ENCODE data around the gene ARHGAP15.

The ARHGAP15 gene

GRCh38 chr2:143736904-143737303 is 607.7 kb downstream of the ARHGAP15 start:
- H3K4me3 ChIP-seq (ENCODE audit: low read depth, low read length): no peak overlapping the region
- H3K27ac ChIP-seq: no peak overlapping the region
- no peaks in the 10 kb centered on the region for H3K27me3 ChIP-seq (ENCODE audit: insufficient read depth, low read depth, severe bottlenecking)
- H3K36me3 ChIP-seq: no peaks in the 10 kb centered on the region
- TF ChIP-seq CTCF (IDR thresholded peaks at IDR 0.05; ENCODE audit: low read depth, low read length): no peak
- no peak for DNase-seq
- H3K9me3 ChIP-seq (ENCODE audit: severe bottlenecking): no peaks in the 10 kb centered on the region

- no peaks in the 10 kb centered on the region for H3K9me3 ChIP-seq (ENCODE audit: severe bottlenecking)
- no peaks in the 10 kb centered on the region for H3K27me3 ChIP-seq (ENCODE audit: insufficient read depth, low read depth, severe bottlenecking)
- DNase-seq: no peak
- H3K4me3 ChIP-seq (ENCODE audit: low read depth, low read length): no peak overlapping the region
- no peak for TF ChIP-seq CTCF (IDR thresholded peaks at IDR 0.05; ENCODE audit: low read depth, low read length)
- no peaks in the 10 kb centered on the region for H3K36me3 ChIP-seq
- H3K27ac ChIP-seq: no peak overlapping the region
These were observed 611.2 kb downstream of the ARHGAP15 start for GRCh38 chr2:143740431-143740830.

- no peak for TF ChIP-seq CTCF (IDR thresholded peaks at IDR 0.05; ENCODE audit: low read depth, low read length)
- DNase-seq: no peak
- Histone ChIP-seq H3K9me3 (ENCODE audit: severe bottlenecking) (no peaks in the 10 kb centered on the region), H3K36me3 (no peaks in the 10 kb centered on the region), H3K27ac (no peak overlapping the region), H3K27me3 (ENCODE audit: insufficient read depth, low read depth, severe bottlenecking) (no peaks in the 10 kb centered on the region), H3K4me3 (ENCODE audit: low read depth, low read length) (no peak overlapping the region)
These were observed 612.0 kb downstream of the ARHGAP15 start for GRCh38 chr2:143741205-143741604.

GRCh38 chr2:143742581-143742980 is 613.4 kb downstream of the ARHGAP15 start:
- H3K9me3 ChIP-seq (ENCODE audit: severe bottlenecking): no peaks in the 10 kb centered on the region
- no peaks in the 10 kb centered on the region for H3K36me3 ChIP-seq
- no peak for DNase-seq
- no peaks in the 10 kb centered on the region for H3K27me3 ChIP-seq (ENCODE audit: insufficient read depth, low read depth, severe bottlenecking)
- no peak overlapping the region for H3K4me3 ChIP-seq (ENCODE audit: low read depth, low read length)
- H3K27ac ChIP-seq: no peak overlapping the region
- TF ChIP-seq CTCF (IDR thresholded peaks at IDR 0.05; ENCODE audit: low read depth, low read length): no peak

- H3K9me3 ChIP-seq (ENCODE audit: severe bottlenecking): no peaks in the 10 kb centered on the region
- H3K36me3 ChIP-seq: no peaks in the 10 kb centered on the region
- no peak overlapping the region for H3K4me3 ChIP-seq (ENCODE audit: low read depth, low read length)
- TF ChIP-seq CTCF (IDR thresholded peaks at IDR 0.05; ENCODE audit: low read depth, low read length): no peak
- H3K27ac ChIP-seq: no peak overlapping the region
- H3K27me3 ChIP-seq (ENCODE audit: insufficient read depth, low read depth, severe bottlenecking): no peaks in the 10 kb centered on the region
- no peak for DNase-seq
These were observed 614.9 kb downstream of the ARHGAP15 start for GRCh38 chr2:143744114-143744513.

- Histone ChIP-seq H3K27me3 (ENCODE audit: insufficient read depth, low read depth, severe bottlenecking) (no peaks in the 10 kb centered on the region), H3K9me3 (ENCODE audit: severe bottlenecking) (no peaks in the 10 kb centered on the region), H3K27ac (no peak overlapping the region), H3K4me3 (ENCODE audit: low read depth, low read length) (no peak overlapping the region), H3K36me3 (no peaks in the 10 kb centered on the region)
- TF ChIP-seq CTCF (IDR thresholded peaks at IDR 0.05; ENCODE audit: low read depth, low read length): no peak
- DNase-seq: no peak
These were observed 615.8 kb downstream of the ARHGAP15 start for GRCh38 chr2:143745060-143745459.
